LNCaP clone FGC (cell line): ENCODE measurements around the gene GJA10.
"Not testable (repeated sequence)": the region's sequence is repeated elsewhere in the genome, so short reads cannot be mapped to it uniquely, and the experiment has no call there.

Experiments used
- DNase-seq: peaks from one replicate; pipeline ENCODE4 v3.0.0-alpha.2; 2011; ENCODE audit warnings: low read depth
- H3K4me3 ChIP-seq: 2 replicates; pipeline ENCODE4 v1.5.1; 2011; ENCODE audit warnings: mild to moderate bottlenecking, low read depth, low read length, control low read depth
- CTCF ChIP-seq: IDR thresholded peaks from 2 replicates; pipeline ENCODE4 v1.5.1; 2012; ENCODE audit warnings: mild to moderate bottlenecking; ENCODE audit not compliant: control insufficient read depth, insufficient read depth; ENCODE audit errors: extremely low read depth

Gene GJA10

GRCh38 chr6:89894169-89894568 lies at the start of gene GJA10:
TSS of gene GJA10 (plus strand) at chr6:89894469. CDS start at chr6:89894469, 0 bp downstream.
- DNase-seq: no peak
- no peak for TF ChIP-seq CTCF
- no peak within 1 kb of the TSS for H3K4me3 ChIP-seq

GRCh38 chr6:89847513-89847912 lies 46.8 kb upstream of the GJA10 start:
- DNase-seq, H3K4me3 ChIP-seq: not testable (repeated sequence)

GRCh38 chr6:89853068-89853467 lies 41.2 kb upstream of the GJA10 start:
- no peak overlapping the region for H3K4me3 ChIP-seq
- no peak for DNase-seq
- TF ChIP-seq CTCF: no peak

- no peak for DNase-seq
- no peak for TF ChIP-seq CTCF
- no peak overlapping the region for H3K4me3 ChIP-seq
These were observed 36.2 kb upstream of the GJA10 start for GRCh38 chr6:89858041-89858440.

- no peak for TF ChIP-seq CTCF
- no peak overlapping the region for H3K4me3 ChIP-seq
- DNase-seq: no peak
These were observed 34.5 kb upstream of the GJA10 start for GRCh38 chr6:89859744-89860143.

- TF ChIP-seq CTCF: no peak
- DNase-seq: no peak
- H3K4me3 ChIP-seq: no peak overlapping the region
These were observed 32.0 kb upstream of the GJA10 start for GRCh38 chr6:89862273-89862672.

GRCh38 chr6:89862698-89863097 lies 31.6 kb upstream of the GJA10 start:
- no peak for TF ChIP-seq CTCF
- no peak for DNase-seq
- H3K4me3 ChIP-seq: no peak overlapping the region
